Esophagus muscularis mucosa (tissue), 4 donors: ENCODE data around the gene SAMD4A. TPM values are rescaled to one million over a fixed set of nuclear protein-coding genes. Genes with fewer than 3 reads are reported as not detected.

Experiments used
- DNase-seq: peaks from one replicate; pipeline ENCODE4 v3.0.0-alpha.2; 2017; ENCODE audit errors: extremely low spot score
- H3K27ac ChIP-seq, 4 donors: fragments of 200-600 bp; sonication (generic); replicated peaks in 1 of 4; 1 replicate in 3 of 4; 2 replicates in 1 of 4; pipeline ENCODE4 v1.5.1; 2016 to 2019; ENCODE audit warnings: mild to moderate bottlenecking in 1 of 4
- H3K27me3 ChIP-seq, 4 donors: fragments of 200-600 bp; sonication (generic); one replicate each; pipeline versions ENCODE4 v1.5.1 to v1.6.0; 2016 to 2019
- H3K36me3 ChIP-seq, 4 donors: fragments of 200-600 bp; sonication (generic); one replicate each; pipeline ENCODE4 v1.5.1; 2016 to 2019
- H3K4me1 ChIP-seq, 4 donors: fragments of 200-600 bp; sonication (generic); one replicate each; pipeline ENCODE4 v1.5.1; 2016 to 2019
- H3K4me3 ChIP-seq, 4 donors: fragments of 200-600 bp; sonication (generic); 1 replicate in 2 of 4; 2 replicates in 2 of 4; pipeline ENCODE4 v1.5.1; 2016 to 2019; ENCODE audit warnings: mild to moderate bottlenecking in 4 of 4, moderate library complexity in 1 of 4
- H3K9me3 ChIP-seq, 4 donors: fragments of 200-600 bp; sonication (generic); 1 replicate in 3 of 4; 2 replicates in 1 of 4; pipeline ENCODE4 v1.5.1; 2016 to 2019
- CTCF ChIP-seq, 3 experiments: fragments of 200-600 bp in 2 of 3; fragments of 450-650 bp in 1 of 3; sonication (generic) in 2 of 3; IDR thresholded peaks; one replicate each; pipeline ENCODE4 v1.5.1; 2017 to 2019; ENCODE audit warnings: antibody characterized with exemption in 3 of 3, mild to moderate bottlenecking in 2 of 3, moderate library complexity in 1 of 3
- EP300 ChIP-seq: sonication (generic); formaldehyde crosslinking; IDR thresholded peaks from one replicate; pipeline ENCODE4 v1.6.1; 2017; ENCODE audit warnings: antibody characterized with exemption
- POLR2A ChIP-seq: fragments of 450-650 bp; IDR thresholded peaks from one replicate; pipeline ENCODE4 v1.6.1; 2017; ENCODE audit warnings: antibody characterized with exemption, moderate library complexity, mild to moderate bottlenecking, low read depth
- POLR2AphosphoS5 ChIP-seq, 2 donors: sonication (generic); formaldehyde crosslinking; IDR thresholded peaks; one replicate each; pipeline ENCODE4 v1.6.1; 2017; ENCODE audit warnings: antibody characterized with exemption in 2 of 2
- WGBS: methylation state at CpG from one replicate; pipeline ENCODE4 v1.1.5; 2018; 5-methylcytosine and 5-hydroxymethylcytosine counted together
- intact Hi-C: fragments of 100-400 bp; cut with DNase I; formaldehyde crosslinking; loops from one replicate; pipeline ENCODE4 v1.15.1; 2023
- total RNA-seq, 4 donors: library from RNA; depleted of rRNA; stranded (reverse); fragments of >200 nt; gene quantifications; one replicate each; pipeline versions ENCODE4 v1.1.0 to v1.2.1, GENCODE V29; 2016

Gene SAMD4A
- total RNA-seq, 4 donors from 2014 or later, result 76.8 to 123 (median 97.0) TPM

GRCh38 chr14:54788701-54789100 lies 221.8 kb downstream of the SAMD4A start:
- Histone ChIP-seq H3K27me3 (no peaks in the 10 kb centered on the region), H3K36me3 (peaks cover 46 to 84% (median 69%) of the 10 kb centered on the region in 4 donors), H3K27ac (no peak overlapping the region), H3K4me3 (no peak overlapping the region), H3K4me1 (peaks cover 0 to 25% (median 0%) of the 10 kb centered on the region in 4 donors), H3K9me3 (no peaks in the 10 kb centered on the region)
- DNase-seq, result no peak
- intact Hi-C loops, result no loop called here
- TF ChIP-seq POLR2AphosphoS5 (IDR thresholded peaks at IDR 0.05) (no peak), EP300 (no peak), CTCF (IDR thresholded peaks at IDR 0.05) (no peak), POLR2A (no peak)
- WGBS, result 93% methylated on average over 17 of the region's 17 CpGs

- Histone ChIP-seq H3K9me3 (no peaks in the 10 kb centered on the region), H3K4me1 (peaks cover 0 to 24% (median 0%) of the 10 kb centered on the region in 4 donors), H3K36me3 (peaks cover 46 to 79% (median 67%) of the 10 kb centered on the region in 4 donors), H3K27ac (no peak overlapping the region), H3K4me3 (no peak overlapping the region), H3K27me3 (no peaks in the 10 kb centered on the region)
- DNase-seq, result no peak
- WGBS, result 93% methylated on average over 5 of the region's 5 CpGs
- intact Hi-C loops, result no loop called here
- no peak for TF ChIP-seq CTCF (IDR thresholded peaks at IDR 0.05)
- no peak for TF ChIP-seq EP300
- TF ChIP-seq POLR2AphosphoS5 (IDR thresholded peaks at IDR 0.05), result no peak
- TF ChIP-seq POLR2A, result no peak
Measured at GRCh38 chr14:54789166-54789565, 222.2 kb downstream of the SAMD4A start.

DNA sequence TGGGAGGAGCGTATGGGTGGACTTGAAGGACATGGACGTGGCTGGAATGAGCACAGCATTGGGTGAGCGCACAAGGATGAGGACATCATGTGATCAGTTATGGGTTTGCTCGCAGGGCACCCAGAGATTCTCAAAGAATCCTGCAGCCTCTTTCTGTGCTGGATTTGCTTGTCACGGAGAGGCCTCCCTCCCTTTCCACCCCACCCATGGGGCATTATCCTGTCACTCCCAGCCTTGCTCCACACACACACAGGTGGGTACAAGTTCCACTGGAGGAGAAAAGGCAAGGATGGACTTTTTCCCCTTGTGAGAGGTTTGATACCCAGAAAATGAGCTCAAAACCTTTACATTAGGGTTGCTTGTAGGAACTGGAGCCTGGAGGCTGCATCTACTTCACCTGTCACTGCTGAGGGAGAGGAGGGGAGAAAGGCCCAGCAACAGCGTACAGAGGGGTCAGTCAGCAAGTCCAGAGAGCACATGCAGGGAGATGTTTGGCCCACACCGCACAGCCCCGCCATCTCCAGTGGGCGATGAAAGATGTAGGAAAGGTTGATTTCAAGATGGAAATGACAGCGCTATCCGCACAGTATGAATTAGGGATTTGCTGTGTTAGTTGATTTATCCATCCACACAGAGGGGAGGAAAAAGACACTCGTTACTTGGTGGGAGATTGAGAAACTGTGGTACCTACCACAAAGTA lies 223.0 kb downstream of the SAMD4A start:
- TF ChIP-seq POLR2A (no peak), CTCF (IDR thresholded peaks at IDR 0.05) (no peak), POLR2AphosphoS5 (IDR thresholded peaks at IDR 0.05) (no peak), EP300 (no peak)
- Histone ChIP-seq H3K4me3 (no peak overlapping the region), H3K27ac (no peak overlapping the region), H3K36me3 (peaks cover 40 to 72% (median 63%) of the 10 kb centered on the region in 4 donors), H3K27me3 (no peaks in the 10 kb centered on the region), H3K9me3 (peaks cover 0 to 6% (median 5%) of the 10 kb centered on the region in 4 donors), H3K4me1 (peaks cover 0 to 24% (median 0%) of the 10 kb centered on the region in 4 donors)
- DNase-seq, result no peak
- intact Hi-C loops, result no loop called here
- 95% methylated on average over 12 of the region's 12 CpGs for WGBS

GRCh38 chr14:54791001-54791400 lies 224.1 kb downstream of the SAMD4A start:
- WGBS, result 76% methylated on average over 4 of the region's 4 CpGs
- TF ChIP-seq CTCF (IDR thresholded peaks at IDR 0.05) (no peak), POLR2A (no peak), POLR2AphosphoS5 (IDR thresholded peaks at IDR 0.05) (no peak), EP300 (no peak)
- intact Hi-C loops, result no loop called here
- Histone ChIP-seq H3K36me3 (peaks cover 33 to 61% (median 53%) of the 10 kb centered on the region in 4 donors), H3K9me3 (peaks cover 0 to 12% (median 9%) of the 10 kb centered on the region in 4 donors), H3K27ac (no peak overlapping the region), H3K4me1 (peaks cover 0 to 24% (median 0%) of the 10 kb centered on the region in 4 donors), H3K4me3 (no peak overlapping the region), H3K27me3 (no peaks in the 10 kb centered on the region)
- no peak for DNase-seq

- 78% methylated on average over 6 of the region's 6 CpGs for WGBS
- peaks cover 33 to 48% (median 43%) of the 10 kb centered on the region in 4 donors for H3K36me3 ChIP-seq
Measured at GRCh38 chr14:54792288-54792687, 225.4 kb downstream of the SAMD4A start.

More at GRCh38 chr14:54792288-54792687, 225.4 kb downstream of the SAMD4A start:
- DNase-seq, result no peak
- no peak overlapping the region for H3K27ac ChIP-seq
- H3K4me3 ChIP-seq, result no peak overlapping the region
- TF ChIP-seq POLR2A, result no peak
- TF ChIP-seq POLR2AphosphoS5 (IDR thresholded peaks at IDR 0.05), result no peak
- H3K9me3 ChIP-seq, result peaks cover 0 to 12% (median 9%) of the 10 kb centered on the region in 4 donors
- peaks cover 0 to 16% (median 0%) of the 10 kb centered on the region in 4 donors for H3K4me1 ChIP-seq
- intact Hi-C loops, result no loop called here
- H3K27me3 ChIP-seq, result no peaks in the 10 kb centered on the region
